Activated CD4-positive, alpha-beta memory T cell treated with anti-CD3 and anti-CD28 coated beads for 36 hours (primary cell): Measurements from ENCODE around the gene LECT2. TPM values are rescaled to one million over a fixed set of nuclear protein-coding genes. Genes with fewer than 3 reads are reported as not detected.

ENCODE experiments used
- CTCF ChIA-PET: fragments of 350-600 bp; sonication (Branson Sonifier 250); formaldehyde crosslinking; loops from one replicate; lab custom pipeline; 2021; ENCODE audit warnings: antibody characterized with exemption, inconsistent platforms; lab: Charles Lee
- POLR2A ChIA-PET: fragments of 350-600 bp; sonication (Branson Sonifier 250); formaldehyde crosslinking; loops from one replicate; lab custom pipeline; 2021; ENCODE audit warnings: antibody characterized with exemption; lab: Charles Lee
- DNase-seq: peaks from one replicate; pipeline ENCODE4 v3.0.0-alpha.2; 2020
- H3K27ac Mint-ChIP-seq: one replicate; pipeline ENCODE4 v1.8.0; 2021; ENCODE audit warnings: mixed read lengths
- H3K27me3 Mint-ChIP-seq: one replicate; pipeline ENCODE4 v1.8.0; 2021; ENCODE audit warnings: mixed read lengths
- H3K36me3 Mint-ChIP-seq: one replicate; pipeline ENCODE4 v1.8.0; 2021; ENCODE audit warnings: mixed read lengths
- H3K4me1 Mint-ChIP-seq: one replicate; pipeline ENCODE4 v1.8.0; 2021; ENCODE audit warnings: low read depth, mixed read lengths
- H3K4me3 Mint-ChIP-seq: one replicate; pipeline ENCODE4 v1.8.0; 2021; ENCODE audit warnings: mild to moderate bottlenecking, mixed read lengths
- H3K9me3 Mint-ChIP-seq: one replicate; pipeline ENCODE4 v1.8.0; 2021; ENCODE audit warnings: mixed read lengths
- intact Hi-C: fragments of 100-400 bp; cut with micrococcal nuclease; formaldehyde crosslinking; loops from one replicate; pipeline ENCODE4 v1.15.1; 2023
- total RNA-seq, 2 experiments: library from RNA; stranded (reverse); gene quantifications; one replicate each; pipeline ENCODE4 v1.2.3, GENCODE V29; 2021

Gene LECT2
- total RNA-seq = not detected

DNA sequence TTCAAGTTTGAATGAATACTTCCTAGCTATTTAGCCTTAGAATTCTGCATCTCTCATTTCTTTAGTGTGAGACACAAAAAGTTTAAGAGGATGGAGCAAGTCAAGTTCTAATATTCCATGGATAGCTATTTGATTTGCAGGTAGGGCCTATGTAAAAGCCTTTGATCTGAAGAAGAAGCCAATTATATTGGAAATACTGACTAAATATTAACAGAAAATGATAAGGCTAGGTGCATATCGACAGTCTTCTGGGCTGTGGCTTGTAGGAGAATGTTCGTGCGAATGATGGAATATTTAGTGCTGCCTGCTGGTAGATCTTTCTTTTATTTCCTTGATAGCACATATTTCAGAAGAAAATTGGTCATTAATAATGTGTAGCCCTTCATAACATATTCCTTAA is at the start of gene LECT2:
Gene LECT2, minus strand, starts transcription at position 85 of the 400 bp plus-strand sequence. CDS start 150 bp downstream, outside the sequence.
- Mint-ChIP-seq H3K36me3 (no peaks in the 10 kb centered on the region), H3K4me3 (no peak within 1 kb of the TSS), H3K27me3 (peaks cover 24% of the 10 kb centered on the region), H3K4me1 (no peaks in the 10 kb centered on the region), H3K9me3 (no peaks in the 10 kb centered on the region), H3K27ac (no peak within 1 kb of the TSS)
- intact Hi-C loops = no loop called here
- ChIA-PET CTCF (no interaction called here), POLR2A (no interaction called here)
- no peak for DNase-seq

- ChIA-PET CTCF (no interaction called here), POLR2A (no interaction called here)
- Mint-ChIP-seq H3K4me3 (no peak overlapping the region), H3K36me3 (no peaks in the 10 kb centered on the region), H3K9me3 (no peaks in the 10 kb centered on the region), H3K27ac (no peak overlapping the region), H3K4me1 (no peaks in the 10 kb centered on the region), H3K27me3 (no peaks in the 10 kb centered on the region)
- no peak for DNase-seq
- intact Hi-C loops = no loop called here
These were observed 49.7 kb upstream of the LECT2 start for GRCh38 chr5:136004436-136004835.

DNA sequence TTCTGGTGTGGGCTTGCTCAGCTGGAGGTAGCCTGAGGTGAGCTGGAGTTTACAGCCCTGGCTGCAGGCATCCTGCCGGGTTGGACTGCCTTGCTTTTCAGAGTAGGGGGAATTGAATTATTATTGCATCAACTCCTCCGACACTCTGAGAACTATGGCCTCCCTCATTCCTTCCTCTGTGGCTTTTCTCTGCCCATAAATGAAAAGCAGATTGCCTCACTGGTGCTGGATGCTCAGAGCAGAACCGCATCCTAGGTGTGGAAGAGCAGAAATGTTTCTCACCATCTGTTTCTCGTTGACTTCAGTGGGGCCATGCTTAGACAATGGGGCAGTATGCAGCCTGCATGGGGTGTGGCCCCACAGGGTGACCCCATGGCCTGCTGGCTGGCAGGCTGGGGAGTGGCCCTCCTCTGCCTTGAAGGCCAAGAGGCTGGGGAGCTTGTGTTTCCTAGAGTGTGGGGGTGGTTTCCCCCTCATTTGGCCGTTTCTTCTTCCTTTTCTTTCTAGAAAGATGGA is 46.7 kb upstream of the LECT2 start:
- no peaks in the 10 kb centered on the region for H3K9me3 Mint-ChIP-seq
- CTCF ChIA-PET = interaction anchor here (1.2 kb wide), 1 partner anchor 23 kb away, joined by 3 read pairs; no protein-coding TSS in a partner anchor
- no peaks in the 10 kb centered on the region for H3K36me3 Mint-ChIP-seq
- intact Hi-C loops = no loop called here
- H3K27ac Mint-ChIP-seq = no peak overlapping the region
- POLR2A ChIA-PET = interaction anchor here (0.5 kb wide), 1 partner anchor 23 kb away, joined by 5 read pairs; no protein-coding TSS in a partner anchor
- H3K4me1 Mint-ChIP-seq = no peaks in the 10 kb centered on the region
- no peaks in the 10 kb centered on the region for H3K27me3 Mint-ChIP-seq
- no peak for DNase-seq
- no peak overlapping the region for H3K4me3 Mint-ChIP-seq

DNA sequence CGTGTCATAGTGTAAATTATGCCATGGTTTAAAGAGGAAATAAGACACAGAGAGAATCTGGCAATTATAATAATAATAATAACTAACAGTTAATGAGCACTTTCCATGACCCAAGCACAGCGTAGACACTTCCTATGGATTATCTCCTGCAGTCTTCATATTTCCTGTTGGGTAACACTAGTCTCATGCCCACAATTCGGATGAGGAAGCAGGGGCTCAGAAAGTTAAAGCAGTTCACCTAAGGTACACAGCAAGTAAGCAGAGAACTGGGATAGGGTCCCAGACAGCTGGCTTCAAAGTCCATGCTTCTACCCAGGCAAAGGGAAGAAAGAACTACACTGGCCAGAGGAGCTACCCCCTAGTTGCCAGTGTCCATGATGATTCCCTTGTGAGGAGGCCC is 46.1 kb upstream of the LECT2 start:
- no peak overlapping the region for H3K4me3 Mint-ChIP-seq
- ChIA-PET CTCF (no interaction called here), POLR2A (no interaction called here)
- H3K27ac Mint-ChIP-seq = no peak overlapping the region
- intact Hi-C loops = no loop called here
- no peaks in the 10 kb centered on the region for H3K4me1 Mint-ChIP-seq
- DNase-seq = no peak
- no peaks in the 10 kb centered on the region for H3K9me3 Mint-ChIP-seq
- no peaks in the 10 kb centered on the region for H3K36me3 Mint-ChIP-seq
- H3K27me3 Mint-ChIP-seq = no peaks in the 10 kb centered on the region

DNA sequence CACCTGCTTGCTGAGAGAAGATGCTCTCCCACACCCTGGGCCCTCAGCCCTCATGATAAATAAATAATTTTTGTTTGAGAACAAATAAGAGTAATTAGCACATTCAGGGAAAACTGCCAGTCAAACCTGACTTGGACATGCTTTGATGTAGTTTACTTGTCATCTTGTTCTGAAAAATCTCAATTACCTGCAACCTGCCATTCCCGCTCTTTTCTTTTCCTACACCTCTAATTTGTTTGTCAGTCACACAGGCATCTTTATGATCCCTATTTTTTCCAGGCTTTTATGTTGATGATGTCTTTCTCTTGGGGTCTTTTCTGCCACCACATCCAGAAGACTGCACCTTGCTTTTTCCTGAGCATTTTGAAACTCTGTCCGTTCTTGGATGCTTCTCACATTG is 45.4 kb upstream of the LECT2 start:
- H3K4me1 Mint-ChIP-seq = no peaks in the 10 kb centered on the region
- DNase-seq = no peak
- CTCF ChIA-PET = no interaction called here
- no peaks in the 10 kb centered on the region for H3K36me3 Mint-ChIP-seq
- no peaks in the 10 kb centered on the region for H3K27me3 Mint-ChIP-seq
- no peaks in the 10 kb centered on the region for H3K9me3 Mint-ChIP-seq
- H3K4me3 Mint-ChIP-seq = no peak overlapping the region
- intact Hi-C loops = no loop called here
- POLR2A ChIA-PET = no interaction called here
- H3K27ac Mint-ChIP-seq = no peak overlapping the region

- Mint-ChIP-seq H3K4me3 (no peak overlapping the region), H3K9me3 (no peaks in the 10 kb centered on the region), H3K27me3 (no peaks in the 10 kb centered on the region), H3K4me1 (no peaks in the 10 kb centered on the region), H3K27ac (no peak overlapping the region), H3K36me3 (no peaks in the 10 kb centered on the region)
- no peak for DNase-seq
- CTCF ChIA-PET = no interaction called here
- POLR2A ChIA-PET = no interaction called here
- intact Hi-C loops = no loop called here
These were observed 44.8 kb upstream of the LECT2 start for GRCh38 chr5:135999406-136000139.

DNA sequence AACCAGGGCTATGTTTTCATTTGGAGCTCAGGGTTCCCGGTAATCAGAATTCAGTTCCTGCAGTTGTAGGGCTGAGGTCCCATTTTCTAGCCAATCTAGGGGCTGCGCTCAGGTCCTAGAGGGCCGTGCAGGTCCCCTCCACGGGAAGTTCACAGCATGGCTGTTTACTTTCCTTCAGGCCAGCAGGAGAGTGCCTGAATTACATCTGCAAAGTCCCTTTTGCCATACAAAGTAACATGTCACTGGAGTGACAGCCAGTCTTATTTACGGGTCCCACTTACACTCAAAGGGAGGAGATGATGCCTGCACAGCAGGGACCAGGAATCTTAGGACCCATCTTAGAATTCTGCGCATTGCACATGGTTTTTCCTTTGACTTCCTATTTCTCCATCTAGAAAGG is 44.1 kb upstream of the LECT2 start:
- H3K27me3 Mint-ChIP-seq = no peaks in the 10 kb centered on the region
- CTCF ChIA-PET = no interaction called here
- no peaks in the 10 kb centered on the region for H3K36me3 Mint-ChIP-seq
- intact Hi-C loops = no loop called here
- H3K4me3 Mint-ChIP-seq = no peak overlapping the region
- DNase-seq = no peak
- no peaks in the 10 kb centered on the region for H3K4me1 Mint-ChIP-seq
- POLR2A ChIA-PET = no interaction called here
- no peak overlapping the region for H3K27ac Mint-ChIP-seq
- H3K9me3 Mint-ChIP-seq = no peaks in the 10 kb centered on the region

GRCh38 chr5:135997673-135998335 is 43.0 kb upstream of the LECT2 start:
- no peaks in the 10 kb centered on the region for H3K9me3 Mint-ChIP-seq
- H3K4me1 Mint-ChIP-seq = no peaks in the 10 kb centered on the region
- CTCF ChIA-PET = no interaction called here

GRCh38 chr5:135996611-135997010 is 41.8 kb upstream of the LECT2 start:
- H3K27ac Mint-ChIP-seq = no peak overlapping the region
- H3K4me3 Mint-ChIP-seq = no peak overlapping the region
- no peaks in the 10 kb centered on the region for H3K27me3 Mint-ChIP-seq
- no peaks in the 10 kb centered on the region for H3K36me3 Mint-ChIP-seq
- no peaks in the 10 kb centered on the region for H3K4me1 Mint-ChIP-seq
- ChIA-PET CTCF (no interaction called here), POLR2A (no interaction called here)
- intact Hi-C loops = no loop called here
- no peaks in the 10 kb centered on the region for H3K9me3 Mint-ChIP-seq
- DNase-seq = no peak

More at GRCh38 chr5:135997673-135998335, 43.0 kb upstream of the LECT2 start:
- Mint-ChIP-seq H3K4me3 (no peak overlapping the region), H3K27ac (no peak overlapping the region), H3K27me3 (no peaks in the 10 kb centered on the region), H3K36me3 (no peaks in the 10 kb centered on the region)
- POLR2A ChIA-PET = no interaction called here
- DNase-seq = no peak
- intact Hi-C loops = no loop called here

- H3K9me3 Mint-ChIP-seq = no peaks in the 10 kb centered on the region
- no peaks in the 10 kb centered on the region for H3K4me1 Mint-ChIP-seq
- no peaks in the 10 kb centered on the region for H3K36me3 Mint-ChIP-seq
- CTCF ChIA-PET = no interaction called here
- POLR2A ChIA-PET = no interaction called here
- H3K27ac Mint-ChIP-seq = no peak overlapping the region
- intact Hi-C loops = no loop called here
- DNase-seq = no peak
- H3K4me3 Mint-ChIP-seq = no peak overlapping the region
- H3K27me3 Mint-ChIP-seq = no peaks in the 10 kb centered on the region
These were observed 41.2 kb upstream of the LECT2 start for GRCh38 chr5:135995976-135996375.

DNA sequence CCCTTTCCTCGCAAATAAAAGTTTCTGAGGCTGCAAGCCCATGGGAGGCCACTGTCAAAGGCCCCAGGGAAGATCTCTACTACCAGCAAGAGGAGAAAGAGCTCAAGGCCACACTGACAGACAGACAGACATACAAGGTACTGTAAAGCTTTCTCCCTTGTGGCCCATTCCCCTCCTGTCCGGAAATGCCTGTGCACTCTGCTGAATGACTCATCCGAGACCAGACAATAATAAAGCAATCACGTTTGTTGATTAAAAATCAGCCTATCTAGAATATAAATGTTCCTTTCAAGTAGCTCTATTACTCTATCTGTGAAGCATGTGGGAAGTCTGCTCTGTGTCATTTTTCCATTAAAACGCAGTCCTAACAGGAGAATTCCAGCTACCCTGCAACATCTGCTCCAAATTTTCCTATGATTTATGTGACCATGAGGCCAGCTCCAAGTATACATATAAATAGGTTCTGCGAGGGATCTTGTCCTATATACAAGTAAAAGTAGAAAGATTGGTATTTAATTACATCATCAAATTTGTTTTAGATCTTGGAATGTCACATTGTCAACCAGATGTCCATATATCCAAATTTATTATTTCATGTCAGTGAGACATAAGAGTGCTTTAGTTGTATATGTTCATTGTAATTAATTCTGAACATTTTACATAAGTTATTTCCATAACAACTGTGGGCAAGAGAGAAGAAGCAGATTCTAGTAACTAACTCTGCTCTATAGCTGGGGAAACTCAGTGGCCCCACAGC is 39.3 kb upstream of the LECT2 start:
- DNase-seq = no peak
- intact Hi-C loops = no loop called here
- no peaks in the 10 kb centered on the region for H3K9me3 Mint-ChIP-seq
- H3K27me3 Mint-ChIP-seq = peaks cover 9% of the 10 kb centered on the region
- no peak overlapping the region for H3K4me3 Mint-ChIP-seq
- no peaks in the 10 kb centered on the region for H3K36me3 Mint-ChIP-seq
- H3K27ac Mint-ChIP-seq = no peak overlapping the region
- ChIA-PET CTCF (no interaction called here), POLR2A (no interaction called here)
- H3K4me1 Mint-ChIP-seq = no peaks in the 10 kb centered on the region

GRCh38 chr5:135993335-135993879 is 38.6 kb upstream of the LECT2 start:
- Mint-ChIP-seq H3K4me1 (no peaks in the 10 kb centered on the region), H3K9me3 (no peaks in the 10 kb centered on the region), H3K36me3 (no peaks in the 10 kb centered on the region), H3K27me3 (peaks cover 11% of the 10 kb centered on the region), H3K4me3 (no peak overlapping the region), H3K27ac (no peak overlapping the region)
- DNase-seq = no peak
- intact Hi-C loops = no loop called here
- POLR2A ChIA-PET = no interaction called here
- CTCF ChIA-PET = no interaction called here
